ENCODE measurements around the gene GALM.

Gene GALM

GRCh38 chr2:38666556-38666910 lies 619 bp downstream of the GALM start:
- Histone ChIP-seq H3K9me3 (ENCODE audit: control insufficient read depth, low read length) (no peaks in the 10 kb centered on the region), H3K4me1 (peaks cover 6% of the 10 kb centered on the region), H3K9ac (no peak overlapping the region), H3K4me3 (ENCODE audit: low read depth, low read length) (peak overlapping the region; percentile 68), H3K79me2 (peaks cover 2% of the 10 kb centered on the region), H3K36me3 (ENCODE audit: control insufficient read depth, insufficient read depth, low read length) (no peaks in the 10 kb centered on the region), H3K4me2 (ENCODE audit: low read length) (peak overlapping the region; percentile 67), H2AFZ (peak overlapping the region; percentile 89), H3K27me3 (ENCODE audit: control insufficient read depth, insufficient read depth, low read length) (no peaks in the 10 kb centered on the region), H3K27ac (peak overlapping the region; percentile 62)
- TF ChIP-seq CTCF (IDR thresholded peaks at IDR 0.05): no peak

GRCh38 chr2:38668092-38668491 lies 2.2 kb downstream of the GALM start:
- Histone ChIP-seq H3K9ac (no peak overlapping the region), H3K4me1 (peaks cover 6% of the 10 kb centered on the region), H3K27ac (no peak overlapping the region), H3K4me2 (ENCODE audit: low read length) (no peak overlapping the region), H3K79me2 (peaks cover 5% of the 10 kb centered on the region), H2AFZ (no peak overlapping the region), H3K36me3 (ENCODE audit: control insufficient read depth, insufficient read depth, low read length) (no peaks in the 10 kb centered on the region), H3K9me3 (ENCODE audit: control insufficient read depth, low read length) (no peaks in the 10 kb centered on the region), H3K27me3 (ENCODE audit: control insufficient read depth, insufficient read depth, low read length) (no peaks in the 10 kb centered on the region), H3K4me3 (ENCODE audit: low read depth, low read length) (no peak overlapping the region)
- TF ChIP-seq CTCF (IDR thresholded peaks at IDR 0.05): no peak

- no peak overlapping the region for H3K27ac ChIP-seq
- H3K9me3 ChIP-seq (ENCODE audit: control insufficient read depth, low read length): no peaks in the 10 kb centered on the region
- no peaks in the 10 kb centered on the region for H3K27me3 ChIP-seq (ENCODE audit: control insufficient read depth, insufficient read depth, low read length)
- no peak overlapping the region for H2AFZ ChIP-seq
- H3K4me1 ChIP-seq: peaks cover 6% of the 10 kb centered on the region
- H3K9ac ChIP-seq: no peak overlapping the region
- peaks cover 6% of the 10 kb centered on the region for H3K79me2 ChIP-seq
- H3K4me2 ChIP-seq (ENCODE audit: low read length): no peak overlapping the region
- no peak for TF ChIP-seq CTCF (IDR thresholded peaks at IDR 0.05)
- H3K36me3 ChIP-seq (ENCODE audit: control insufficient read depth, insufficient read depth, low read length): no peaks in the 10 kb centered on the region
- no peak overlapping the region for H3K4me3 ChIP-seq (ENCODE audit: low read depth, low read length)
These were observed 3.0 kb downstream of the GALM start for GRCh38 chr2:38668779-38669479.

GRCh38 chr2:38671303-38671702 lies 5.4 kb downstream of the GALM start:
- Histone ChIP-seq H2AFZ (no peak overlapping the region), H3K4me3 (ENCODE audit: low read depth, low read length) (no peak overlapping the region), H3K4me1 (peaks cover 6% of the 10 kb centered on the region), H3K9me3 (ENCODE audit: control insufficient read depth, low read length) (no peaks in the 10 kb centered on the region), H3K36me3 (ENCODE audit: control insufficient read depth, insufficient read depth, low read length) (no peaks in the 10 kb centered on the region), H3K79me2 (peaks cover 4% of the 10 kb centered on the region), H3K27me3 (ENCODE audit: control insufficient read depth, insufficient read depth, low read length) (no peaks in the 10 kb centered on the region), H3K4me2 (ENCODE audit: low read length) (no peak overlapping the region), H3K27ac (no peak overlapping the region), H3K9ac (no peak overlapping the region)
- TF ChIP-seq CTCF (IDR thresholded peaks at IDR 0.05): no peak

GRCh38 chr2:38671946-38672345 lies 6.0 kb downstream of the GALM start:
- Histone ChIP-seq H3K36me3 (ENCODE audit: control insufficient read depth, insufficient read depth, low read length) (no peaks in the 10 kb centered on the region), H3K4me1 (peaks cover 3% of the 10 kb centered on the region), H3K9me3 (ENCODE audit: control insufficient read depth, low read length) (no peaks in the 10 kb centered on the region), H3K4me2 (ENCODE audit: low read length) (no peak overlapping the region), H3K27me3 (ENCODE audit: control insufficient read depth, insufficient read depth, low read length) (no peaks in the 10 kb centered on the region), H3K9ac (no peak overlapping the region), H2AFZ (no peak overlapping the region), H3K4me3 (ENCODE audit: low read depth, low read length) (no peak overlapping the region), H3K79me2 (peaks cover 4% of the 10 kb centered on the region), H3K27ac (no peak overlapping the region)
- no peak for TF ChIP-seq CTCF (IDR thresholded peaks at IDR 0.05)

Data from parathyroid adenoma (tissue), 2 donors.